IPS DF 4.7 (cell line): ENCODE data around the gene TRIM59.

ENCODE experiments used
- DNase-seq: peaks from one replicate; pipeline ENCODE4 v3.0.0-alpha.2; 2013; ENCODE audit warnings: low spot score; ENCODE audit errors: extremely low read depth

Gene TRIM59

GRCh38 chr3:160449636-160450598, at the start of gene TRIM59:
TRIM59 (minus strand) TSS chr3:160449786; CDS start chr3:160439183, 10,603 bp downstream.
- peak; percentile 79 for DNase-seq

GRCh38 chr3:160498202-160498601, 48.6 kb upstream of the TRIM59 start:
- DNase-seq, result no peak

GRCh38 chr3:160490166-160490565, 40.6 kb upstream of the TRIM59 start:
- DNase-seq, result no peak

- DNase-seq, result no peak
Measured at GRCh38 chr3:160486459-160486869, 36.9 kb upstream of the TRIM59 start.

GRCh38 chr3:160482796-160483195, 33.2 kb upstream of the TRIM59 start:
- DNase-seq, result no peak

- no peak for DNase-seq
Measured at GRCh38 chr3:160481856-160482255, 32.3 kb upstream of the TRIM59 start.

GRCh38 chr3:160480931-160481330, 31.3 kb upstream of the TRIM59 start:
- DNase-seq, result no peak

- DNase-seq, result no peak
Measured at GRCh38 chr3:160479376-160479775, 29.8 kb upstream of the TRIM59 start.

GRCh38 chr3:160478338-160478737, 28.8 kb upstream of the TRIM59 start:
- DNase-seq, result no peak

- no peak for DNase-seq
Measured at GRCh38 chr3:160477750-160478149, 28.2 kb upstream of the TRIM59 start.

- no peak for DNase-seq
Measured at GRCh38 chr3:160475884-160476283, 26.3 kb upstream of the TRIM59 start.

- no peak for DNase-seq
Measured at GRCh38 chr3:160475153-160475552, 25.6 kb upstream of the TRIM59 start.

- DNase-seq, result no peak
Measured at GRCh38 chr3:160474416-160474838, 24.8 kb upstream of the TRIM59 start.

GRCh38 chr3:160473978-160474377, 24.4 kb upstream of the TRIM59 start:
- DNase-seq, result no peak

- no peak for DNase-seq
Measured at GRCh38 chr3:160473221-160473620, 23.6 kb upstream of the TRIM59 start.

GRCh38 chr3:160472344-160472743, 22.8 kb upstream of the TRIM59 start:
- DNase-seq, result no peak

- DNase-seq, result no peak
Measured at GRCh38 chr3:160471892-160472291, 22.3 kb upstream of the TRIM59 start.

GRCh38 chr3:160470181-160470580, 20.6 kb upstream of the TRIM59 start:
- no peak for DNase-seq

- DNase-seq, result no peak
Measured at GRCh38 chr3:160464971-160465370, 15.4 kb upstream of the TRIM59 start.

- DNase-seq, result no peak
Measured at GRCh38 chr3:160464321-160464720, 14.7 kb upstream of the TRIM59 start.

- DNase-seq, result no peak
Measured at GRCh38 chr3:160460033-160460432, 10.4 kb upstream of the TRIM59 start.

- DNase-seq, result no peak
Measured at GRCh38 chr3:160459450-160459970, 9.9 kb upstream of the TRIM59 start.

GRCh38 chr3:160458151-160458550, 8.6 kb upstream of the TRIM59 start:
- DNase-seq, result no peak
